Effector CD8-positive, alpha-beta T cell (primary cell): ENCODE measurements around the gene RNF17.

Source experiments
- DNase-seq: peaks from one replicate; lab custom pipeline; 2025; lab: John Stamatoyannopoulos, UW

RNF17 gene

GRCh38 chr13:24861617-24862362, 97.8 kb downstream of the RNF17 start:
- DNase-seq: no peak

- DNase-seq: no peak
Observed at GRCh38 chr13:24863748-24864540, 100.0 kb downstream of the RNF17 start.

GRCh38 chr13:24864579-24864978, 100.6 kb downstream of the RNF17 start:
- no peak for DNase-seq

- DNase-seq: no peak
Observed at GRCh38 chr13:24865163-24865953, 101.4 kb downstream of the RNF17 start.

GRCh38 chr13:24866488-24866887, 102.5 kb downstream of the RNF17 start:
- no peak for DNase-seq

- DNase-seq: no peak
Observed at GRCh38 chr13:24868874-24869273, 104.9 kb downstream of the RNF17 start.

- no peak for DNase-seq
Observed at GRCh38 chr13:24870380-24870760, 106.4 kb downstream of the RNF17 start.

GRCh38 chr13:24875566-24875965, 111.6 kb downstream of the RNF17 start:
- DNase-seq: no peak

- no peak for DNase-seq
Observed at GRCh38 chr13:24877531-24877930, 113.6 kb downstream of the RNF17 start.

GRCh38 chr13:24878340-24878739, 114.4 kb downstream of the RNF17 start:
- DNase-seq: no peak

- no peak for DNase-seq
Observed at GRCh38 chr13:24882665-24883064, 118.7 kb downstream of the RNF17 start.

GRCh38 chr13:24887759-24888158, 123.8 kb downstream of the RNF17 start:
- no peak for DNase-seq

GRCh38 chr13:24888291-24888931, 124.4 kb downstream of the RNF17 start:
- DNase-seq: no peak

- no peak for DNase-seq
Observed at GRCh38 chr13:24890256-24890655, 126.3 kb downstream of the RNF17 start.

- DNase-seq: no peak
Observed at GRCh38 chr13:24891476-24892108, 127.6 kb downstream of the RNF17 start.

- no peak for DNase-seq
Observed at GRCh38 chr13:24892829-24893228, 128.9 kb downstream of the RNF17 start.

- no peak for DNase-seq
Observed at GRCh38 chr13:24893863-24894262, 129.9 kb downstream of the RNF17 start.

GRCh38 chr13:24894277-24894971, 130.5 kb downstream of the RNF17 start:
- no peak for DNase-seq

- DNase-seq: no peak
Observed at GRCh38 chr13:24894972-24895300, 131.0 kb downstream of the RNF17 start.

- no peak for DNase-seq
Observed at GRCh38 chr13:24896061-24896460, 132.1 kb downstream of the RNF17 start.

GRCh38 chr13:24897293-24897692, 133.3 kb downstream of the RNF17 start:
- no peak for DNase-seq
